Esophagus (tissue), 2 donors: ENCODE results near the gene FXYD2. TPM values are rescaled to one million over a fixed set of nuclear protein-coding genes. Genes with fewer than 3 reads are reported as not detected.

Experiments used
- H3K27ac ChIP-seq, 2 donors: one replicate each; pipeline ENCODE4 v1.5.1; 2013; ENCODE audit warnings: low read depth in 2 of 2, mild to moderate bottlenecking in 2 of 2, inconsistent platforms in 1 of 2, low read length in 1 of 2, moderate library complexity in 1 of 2
- H3K27me3 ChIP-seq, 2 donors: one replicate each; pipeline ENCODE4 v1.6.1; 2013; ENCODE audit warnings: low read length in 2 of 2, control low read depth in 1 of 2, mild to moderate bottlenecking in 1 of 2; ENCODE audit not compliant: insufficient read depth in 2 of 2, control insufficient read depth in 1 of 2
- H3K36me3 ChIP-seq, 2 donors: one replicate each; pipeline ENCODE4 v1.6.1; 2013; ENCODE audit warnings: low read length in 1 of 2; ENCODE audit not compliant: control insufficient read depth in 2 of 2, insufficient read depth in 2 of 2
- H3K4me1 ChIP-seq, 2 donors: one replicate each; pipeline ENCODE4 v1.6.1; 2013; ENCODE audit warnings: low read length in 1 of 2; ENCODE audit not compliant: control insufficient read depth in 2 of 2, insufficient read depth in 2 of 2
- H3K4me3 ChIP-seq, 2 donors: one replicate each; pipeline ENCODE4 v1.5.1; 2013; ENCODE audit warnings: low read length in 2 of 2, mild to moderate bottlenecking in 2 of 2, low read depth in 1 of 2, moderate library complexity in 1 of 2
- H3K9me3 ChIP-seq, 2 donors: one replicate each; pipeline ENCODE4 v1.6.1; 2013; ENCODE audit warnings: mild to moderate bottlenecking in 2 of 2, low read depth in 1 of 2, low read length in 1 of 2, moderate library complexity in 1 of 2; ENCODE audit not compliant: control insufficient read depth in 2 of 2, insufficient read depth in 1 of 2
- WGBS, 2 donors: extraction: QIAGEN DNeasy Blood & Tissue Kit; methylation state at CpG; one replicate each; pipeline ENCODE4 v1.1.7; 2013; 5-methylcytosine and 5-hydroxymethylcytosine counted together
- polyA plus RNA-seq, 2 donors: library from polyadenylated mRNA; stranded (reverse); fragments of 200-250 nt; gene quantifications; one replicate each; pipeline ENCODE4 v1.2.3, GENCODE V29; 2013
- donor health status: healthy with polysubstance abuse.
- donor health status: Bipolar disorder and iron deficiency.

FXYD2 gene
- polyA plus RNA-seq, 2 donors: 0.75 to 1.0 TPM

DNA sequence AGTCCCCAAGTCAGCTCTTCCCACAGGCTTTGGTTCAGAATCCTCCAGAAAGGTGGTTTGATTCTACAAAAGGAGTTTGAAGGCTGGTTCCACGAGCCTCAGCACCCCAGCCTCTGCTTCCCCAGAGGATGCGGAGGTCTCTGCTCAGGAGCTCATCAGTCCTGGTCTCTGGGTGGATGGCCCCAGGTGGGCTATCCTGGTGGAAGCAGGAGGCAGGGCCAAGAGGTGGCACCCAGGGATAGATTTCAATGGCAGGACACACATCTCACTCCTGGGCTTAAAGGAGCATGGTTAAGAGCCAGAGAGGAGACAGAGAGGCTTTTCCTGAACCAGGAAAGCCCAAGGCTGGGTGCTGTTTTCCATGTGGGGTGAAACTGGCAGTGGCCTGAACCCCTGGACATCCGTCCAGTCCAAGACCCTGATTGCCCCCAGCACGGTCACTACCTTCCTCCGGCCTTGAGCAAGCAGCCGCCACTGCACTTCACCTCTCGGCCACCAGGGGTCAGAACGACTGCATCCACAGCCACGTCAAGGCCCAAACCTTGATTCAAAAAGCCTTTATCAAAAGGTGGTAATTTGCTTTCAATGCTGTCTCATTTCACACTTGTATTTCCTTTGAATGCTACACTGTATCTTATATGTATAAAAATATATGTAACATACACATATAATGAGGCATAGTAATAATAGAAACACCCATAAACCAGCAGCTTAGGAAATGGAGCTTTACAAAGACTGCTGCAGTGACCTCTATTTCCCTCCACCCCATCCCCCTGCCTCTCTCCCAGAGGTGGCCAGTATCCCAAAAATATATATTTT is 19.3 kb upstream of the FXYD2 start:
- Histone ChIP-seq H3K27ac (no peak overlapping the region), H3K36me3 (no peaks in the 10 kb centered on the region), H3K4me3 (no peak overlapping the region), H3K9me3 (no peaks in the 10 kb centered on the region), H3K27me3 (no peaks in the 10 kb centered on the region), H3K4me1 (no peaks in the 10 kb centered on the region)
- 23 to 24% methylated on average over 9 of the region's 9 CpGs for WGBS, 2 donors

GRCh38 chr11:117842131-117842941 is 17.8 kb upstream of the FXYD2 start:
- no peaks in the 10 kb centered on the region for H3K9me3 ChIP-seq
- no peaks in the 10 kb centered on the region for H3K27me3 ChIP-seq
- H3K4me3 ChIP-seq: no peak overlapping the region
- 79 to 82% methylated on average over 16 of the region's 16 CpGs for WGBS, 2 donors
- no peaks in the 10 kb centered on the region for H3K36me3 ChIP-seq
- H3K4me1 ChIP-seq: no peaks in the 10 kb centered on the region
- no peak overlapping the region for H3K27ac ChIP-seq

GRCh38 chr11:117841551-117842031 is 17.0 kb upstream of the FXYD2 start:
- H3K9me3 ChIP-seq: no peaks in the 10 kb centered on the region
- H3K27me3 ChIP-seq: no peaks in the 10 kb centered on the region
- 89 to 93% methylated on average over 7 of the region's 7 CpGs for whole genome bisulfite sequencing, 2 donors
- no peaks in the 10 kb centered on the region for H3K36me3 ChIP-seq
- H3K27ac ChIP-seq: no peak overlapping the region
- H3K4me1 ChIP-seq: no peaks in the 10 kb centered on the region
- H3K4me3 ChIP-seq: no peak overlapping the region

DNA sequence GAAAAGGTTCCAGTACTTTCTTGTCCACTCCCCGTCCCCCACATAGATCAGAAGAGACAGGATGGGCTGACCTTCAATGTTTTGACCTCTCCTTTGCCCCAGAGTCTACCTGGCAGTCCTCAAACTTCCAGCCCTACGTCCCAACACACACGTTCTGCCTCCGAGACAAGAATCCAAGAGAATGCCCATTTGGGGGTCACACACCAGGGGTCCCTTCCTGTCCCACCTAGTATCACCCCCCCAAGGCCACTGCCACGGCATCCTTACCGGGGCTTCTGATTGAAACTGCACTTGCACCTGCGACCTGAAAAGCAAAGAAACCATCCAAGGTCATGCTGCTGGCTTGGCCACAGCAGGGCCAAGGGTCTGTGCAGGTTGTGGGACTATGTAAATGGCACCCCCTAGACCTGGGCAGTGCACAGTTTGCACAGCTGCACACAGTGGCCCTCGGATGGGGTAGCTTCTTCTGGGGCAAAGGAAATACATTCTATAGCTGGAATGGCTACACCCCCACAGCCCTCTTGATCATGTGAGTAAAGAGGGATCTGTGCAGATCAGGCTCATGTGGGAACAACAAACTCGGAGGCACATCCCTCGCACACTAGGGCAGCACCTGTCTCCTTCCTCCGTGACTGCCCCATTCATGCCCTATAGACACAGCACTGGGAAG is 16.5 kb upstream of the FXYD2 start:
- H3K4me1 ChIP-seq: no peaks in the 10 kb centered on the region
- no peaks in the 10 kb centered on the region for H3K27me3 ChIP-seq
- no peak overlapping the region for H3K27ac ChIP-seq
- H3K9me3 ChIP-seq: no peaks in the 10 kb centered on the region
- H3K36me3 ChIP-seq: no peaks in the 10 kb centered on the region
- WGBS, 2 donors: 80 to 90% methylated on average over 11 of the region's 11 CpGs
- no peak overlapping the region for H3K4me3 ChIP-seq

DNA sequence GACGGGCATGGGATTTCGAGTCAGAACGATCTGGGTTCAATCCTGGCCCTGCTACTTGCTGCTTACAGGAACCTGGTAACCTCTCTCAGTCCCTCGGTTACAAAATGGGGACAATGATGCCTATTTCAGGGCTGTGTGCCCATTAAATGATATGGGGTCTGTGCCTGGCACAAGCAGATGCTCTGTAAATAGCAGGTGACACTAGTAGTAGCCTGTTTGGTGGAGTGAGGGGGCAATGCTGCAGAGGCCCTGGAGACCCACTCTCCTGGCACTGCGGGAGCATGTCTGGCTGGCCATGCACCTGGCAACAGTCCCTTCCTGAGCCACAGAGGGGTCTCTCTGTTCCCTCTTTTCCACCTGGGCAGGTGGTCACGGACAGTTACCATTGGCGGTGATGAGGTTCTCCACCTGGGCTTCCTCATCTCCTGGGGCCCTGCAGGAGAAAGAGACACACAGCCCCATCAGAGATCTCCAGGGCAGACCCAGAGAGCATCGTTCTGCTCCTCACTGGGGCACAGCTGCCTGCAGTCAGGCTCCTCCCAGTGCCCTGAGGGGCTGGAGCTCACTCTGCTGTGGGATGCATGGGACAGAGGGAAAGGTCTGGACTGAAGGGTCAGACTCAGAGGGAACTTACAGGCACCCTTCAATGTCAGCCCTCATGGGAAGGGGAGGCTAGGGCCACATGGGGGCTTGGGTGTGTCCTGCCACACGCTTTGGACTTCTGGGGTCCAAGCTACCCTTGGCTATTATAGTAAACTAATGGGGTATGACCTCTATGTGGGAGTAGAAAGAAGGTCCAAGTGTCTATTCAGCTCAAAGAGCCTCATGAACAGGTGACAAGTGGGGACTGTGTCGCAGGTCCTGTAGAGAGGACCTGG is 15.6 kb upstream of the FXYD2 start:
- no peak overlapping the region for H3K4me3 ChIP-seq
- no peak overlapping the region for H3K27ac ChIP-seq
- H3K9me3 ChIP-seq: no peaks in the 10 kb centered on the region
- no peaks in the 10 kb centered on the region for H3K4me1 ChIP-seq
- WGBS, 2 donors: 90 to 94% methylated on average over 10 of the region's 10 CpGs
- no peaks in the 10 kb centered on the region for H3K36me3 ChIP-seq
- H3K27me3 ChIP-seq: no peaks in the 10 kb centered on the region

GRCh38 chr11:117839380-117839881 is 14.9 kb upstream of the FXYD2 start:
- WGBS, 2 donors: 76 to 85% methylated on average over 7 of the region's 7 CpGs
- Histone ChIP-seq H3K27me3 (no peaks in the 10 kb centered on the region), H3K4me3 (no peak overlapping the region), H3K27ac (no peak overlapping the region), H3K4me1 (no peaks in the 10 kb centered on the region), H3K9me3 (no peaks in the 10 kb centered on the region), H3K36me3 (no peaks in the 10 kb centered on the region)

GRCh38 chr11:117838901-117839300 is 14.4 kb upstream of the FXYD2 start:
- H3K27ac ChIP-seq: no peak overlapping the region
- H3K36me3 ChIP-seq: no peaks in the 10 kb centered on the region
- H3K4me1 ChIP-seq: no peaks in the 10 kb centered on the region
- no peaks in the 10 kb centered on the region for H3K9me3 ChIP-seq
- WGBS, 2 donors: 74 to 84% methylated on average over 8 of the region's 8 CpGs
- H3K4me3 ChIP-seq: no peak overlapping the region
- no peaks in the 10 kb centered on the region for H3K27me3 ChIP-seq

GRCh38 chr11:117837791-117838190 is 13.2 kb upstream of the FXYD2 start:
- Histone ChIP-seq H3K4me3 (no peak overlapping the region), H3K27me3 (no peaks in the 10 kb centered on the region), H3K4me1 (peaks cover 0 to 5% of the 10 kb centered on the region in 2 donors), H3K36me3 (no peaks in the 10 kb centered on the region), H3K9me3 (no peaks in the 10 kb centered on the region), H3K27ac (no peak overlapping the region)
- 70 to 72% methylated on average over 8 of the region's 8 CpGs for WGBS, 2 donors
